GM18870 (cell line): ENCODE data around the gene MTA1.

Experiments
- ATAC-seq: cut with Tn5 transposase; IDR thresholded peaks from one replicate; pipeline ENCODE4 v1.9.1; 2021; ENCODE audit warnings: moderate library complexity; ENCODE audit not compliant: unreplicated experiment

MTA1 gene

GRCh38 chr14:105495990-105496830 is 76.6 kb downstream of the MTA1 start:
- no peak for ATAC-seq

GRCh38 chr14:105496831-105497591 is 77.4 kb downstream of the MTA1 start:
- no peak for ATAC-seq

DNA sequence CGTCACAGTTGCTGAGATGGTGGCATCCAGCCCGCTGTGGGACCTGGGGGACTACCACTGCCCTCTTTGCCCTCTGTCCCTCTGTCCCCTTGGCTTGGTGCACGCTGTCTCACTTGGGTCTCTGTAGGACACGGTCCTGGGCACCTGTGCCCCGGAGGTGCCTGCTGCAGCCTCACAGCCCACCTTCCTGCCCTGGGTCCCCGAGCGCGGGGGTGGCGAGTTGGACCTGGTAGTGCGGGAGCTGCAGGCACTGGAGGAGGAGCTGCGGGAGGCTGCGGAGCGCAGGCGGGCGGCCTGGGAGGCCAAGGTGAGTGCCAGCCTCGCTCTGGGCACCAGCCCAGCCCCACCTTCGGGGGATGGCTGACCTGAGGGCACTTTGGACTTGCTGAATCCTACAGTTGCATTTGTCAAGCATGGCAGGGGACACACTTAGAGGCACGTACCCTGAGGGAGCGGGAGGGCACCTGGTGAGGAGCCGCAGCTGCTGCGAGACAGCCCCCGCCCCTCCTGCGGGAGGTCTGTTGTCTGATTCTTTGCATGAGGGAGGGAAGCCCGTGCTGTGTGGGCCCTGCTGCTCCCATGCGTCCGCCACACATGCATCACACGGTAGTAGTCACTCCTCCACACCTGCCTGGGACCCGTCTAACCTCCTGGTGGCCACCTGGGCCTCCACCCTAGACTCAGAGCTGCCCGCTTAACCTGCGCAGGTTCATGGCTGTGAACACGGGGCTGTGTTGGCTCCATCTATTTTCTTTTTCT is 78.2 kb downstream of the MTA1 start:
- no peak for ATAC-seq

- ATAC-seq, result no peak
Measured at GRCh38 chr14:105498430-105499255, 79.0 kb downstream of the MTA1 start.

DNA sequence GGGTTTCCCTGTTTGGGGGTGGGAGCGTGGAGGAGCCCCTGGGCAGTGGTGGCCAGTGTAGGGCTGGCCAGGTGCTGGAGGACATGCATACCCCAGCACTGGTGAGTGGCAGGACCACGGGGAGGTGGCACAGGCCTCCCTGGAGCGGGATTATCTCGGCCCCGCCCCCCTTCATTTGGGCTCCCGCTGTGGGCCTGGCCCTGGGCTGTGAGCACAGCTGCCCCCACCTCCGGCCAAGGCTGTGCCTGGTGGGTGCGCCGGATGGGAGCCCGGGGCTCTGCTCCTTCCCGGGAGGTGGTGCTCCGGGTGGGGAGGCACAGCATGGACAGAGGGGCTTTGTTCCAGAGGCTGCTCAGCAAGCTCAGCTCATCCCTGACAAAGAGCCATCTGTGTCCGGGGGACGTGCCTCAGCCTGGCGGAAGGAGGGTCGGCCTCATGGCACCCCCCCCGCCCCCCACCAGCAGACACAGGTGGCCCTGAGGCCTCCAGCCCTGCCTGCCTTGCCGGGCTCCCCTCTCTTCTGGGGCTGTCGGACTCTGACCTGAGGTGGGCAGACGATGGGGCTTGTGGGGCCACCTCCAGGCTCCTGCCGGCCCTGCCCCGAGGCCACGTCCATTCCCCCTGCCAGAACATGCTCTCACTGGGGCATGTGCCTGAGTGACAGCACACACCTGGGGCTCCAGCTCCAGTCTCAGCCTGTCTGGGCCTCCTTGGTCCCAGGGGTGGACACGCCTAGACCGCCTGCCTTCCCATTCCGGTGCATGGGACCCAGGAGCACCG is 79.8 kb downstream of the MTA1 start:
- no peak for ATAC-seq

GRCh38 chr14:105500036-105500725 is 80.6 kb downstream of the MTA1 start:
- ATAC-seq, result no peak

- no peak for ATAC-seq
Measured at GRCh38 chr14:105500726-105501101, 81.1 kb downstream of the MTA1 start.

- ATAC-seq, result no peak
Measured at GRCh38 chr14:105501504-105502291, 82.1 kb downstream of the MTA1 start.

- no peak for ATAC-seq
Measured at GRCh38 chr14:105502446-105503295, 83.0 kb downstream of the MTA1 start.

DNA sequence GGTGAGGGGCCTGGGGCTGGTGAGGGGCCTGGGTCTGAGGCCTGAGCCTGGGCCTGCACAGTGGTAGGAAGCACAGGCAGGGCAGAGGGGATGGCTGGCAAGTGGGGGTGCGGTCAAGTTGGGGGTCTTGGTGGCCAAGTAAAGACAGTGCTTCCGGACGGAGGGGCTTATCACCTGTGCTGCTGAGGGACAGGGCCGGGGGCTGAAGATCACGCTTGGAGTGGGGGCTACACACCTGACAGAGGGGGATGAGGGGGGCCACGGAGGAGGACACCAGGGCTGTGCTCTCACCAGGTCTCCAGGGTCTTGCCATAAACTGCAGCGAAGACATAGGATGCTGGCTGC is 83.6 kb downstream of the MTA1 start:
- ATAC-seq, result no peak

DNA sequence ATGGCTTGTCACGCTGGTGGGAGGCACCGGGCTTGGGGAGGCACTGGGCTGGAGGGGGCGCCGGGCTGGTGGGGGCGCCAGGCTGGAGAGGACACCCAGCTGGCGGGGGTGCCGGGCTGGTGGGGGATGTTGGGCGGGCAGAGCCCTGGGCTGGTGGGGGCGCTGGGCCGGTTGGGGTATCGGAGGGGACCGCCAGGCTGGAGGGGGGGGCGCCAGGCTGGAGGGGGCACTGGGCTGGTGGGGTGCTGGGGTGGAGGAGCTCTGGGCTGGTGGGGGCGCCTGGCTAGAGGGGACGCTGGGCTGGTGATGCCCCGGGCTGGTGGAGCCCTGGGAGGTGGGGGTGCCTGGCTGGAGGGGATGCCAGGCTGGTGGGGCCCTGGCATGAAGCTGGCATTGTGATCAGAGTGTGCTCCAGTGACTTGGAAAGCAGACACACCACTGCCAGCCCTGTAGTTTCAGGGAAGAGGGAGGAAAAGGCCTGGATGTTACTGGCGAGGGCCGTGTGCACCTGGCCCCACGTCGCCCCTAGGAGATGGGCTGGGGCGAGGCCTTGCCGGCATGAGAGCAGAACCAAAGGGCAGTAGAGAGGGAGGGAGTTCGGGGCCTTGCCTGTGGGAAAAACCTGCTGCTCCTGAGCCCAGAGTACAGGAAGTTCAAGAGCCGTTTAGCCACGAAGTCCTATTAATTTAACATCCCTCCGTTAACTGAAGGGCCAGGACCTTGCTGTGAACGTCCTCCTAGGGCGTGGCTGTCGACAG is 84.5 kb downstream of the MTA1 start:
- ATAC-seq, result no peak

- ATAC-seq, result no peak
Measured at GRCh38 chr14:105505101-105505500, 85.5 kb downstream of the MTA1 start.

- no peak for ATAC-seq
Measured at GRCh38 chr14:105507247-105507646, 87.6 kb downstream of the MTA1 start.

GRCh38 chr14:105508069-105508468 is 88.4 kb downstream of the MTA1 start:
- ATAC-seq, result no peak

GRCh38 chr14:105508601-105509000 is 89.0 kb downstream of the MTA1 start:
- no peak for ATAC-seq

- ATAC-seq, result no peak
Measured at GRCh38 chr14:105517096-105517495, 97.5 kb downstream of the MTA1 start.
